ENCODE measurements around the gene SPEG.

Gene SPEG

GRCh38 chr2:219511547-219512325 is 77.1 kb downstream of the SPEG start:
- no peak for TF ChIP-seq TCF12 (IDR thresholded peaks at IDR 0.05; ENCODE audit: low read depth)
- TF ChIP-seq FOXM1 (IDR thresholded peaks at IDR 0.05; ENCODE audit: borderline replicate concordance, low read depth), result no peak
- no peak for TF ChIP-seq TEAD4 (IDR thresholded peaks at IDR 0.05)

DNA sequence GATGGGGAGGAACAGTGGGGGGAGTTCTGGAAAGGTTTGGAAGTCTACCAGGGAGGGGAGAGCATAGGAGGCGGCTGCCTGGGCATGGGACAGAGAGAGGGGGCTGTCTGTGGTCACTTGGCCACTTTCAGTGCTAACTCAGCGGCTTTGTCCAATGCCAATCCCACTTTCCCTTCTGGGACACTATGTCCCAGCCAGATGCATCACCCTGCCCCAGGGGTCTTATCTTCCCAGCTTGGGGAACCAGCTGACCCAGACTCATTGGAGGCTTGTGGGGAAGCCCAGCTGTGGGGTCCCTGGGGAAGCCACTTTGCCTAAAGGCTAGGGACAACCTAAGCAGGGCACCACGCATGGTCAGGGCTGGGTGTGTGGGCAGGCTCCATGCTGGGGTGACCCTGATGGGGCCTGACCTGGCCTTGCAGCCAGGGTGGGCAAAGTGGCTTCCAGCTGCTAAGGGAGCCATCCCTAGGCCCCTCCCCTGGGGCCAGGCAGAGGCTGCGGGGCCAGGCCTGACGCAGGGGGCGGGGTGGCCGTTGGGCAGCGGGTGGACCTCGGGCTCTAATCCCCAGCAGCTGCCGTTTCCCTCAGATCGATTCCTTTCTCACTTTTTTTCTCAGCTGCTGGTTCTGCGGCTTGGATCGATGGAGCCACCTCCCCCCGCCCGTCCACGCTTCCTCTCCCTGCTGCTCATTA is 78.0 kb downstream of the SPEG start:
- TF ChIP-seq ZBTB7A (IDR thresholded peaks at IDR 0.05; ENCODE audit: low read depth), result no peak
- no peak for TF ChIP-seq USF1 (IDR thresholded peaks at IDR 0.05)
- TF ChIP-seq FOXM1 (IDR thresholded peaks at IDR 0.05; ENCODE audit: borderline replicate concordance, low read depth), result no peak
- TF ChIP-seq, protein P1, sequence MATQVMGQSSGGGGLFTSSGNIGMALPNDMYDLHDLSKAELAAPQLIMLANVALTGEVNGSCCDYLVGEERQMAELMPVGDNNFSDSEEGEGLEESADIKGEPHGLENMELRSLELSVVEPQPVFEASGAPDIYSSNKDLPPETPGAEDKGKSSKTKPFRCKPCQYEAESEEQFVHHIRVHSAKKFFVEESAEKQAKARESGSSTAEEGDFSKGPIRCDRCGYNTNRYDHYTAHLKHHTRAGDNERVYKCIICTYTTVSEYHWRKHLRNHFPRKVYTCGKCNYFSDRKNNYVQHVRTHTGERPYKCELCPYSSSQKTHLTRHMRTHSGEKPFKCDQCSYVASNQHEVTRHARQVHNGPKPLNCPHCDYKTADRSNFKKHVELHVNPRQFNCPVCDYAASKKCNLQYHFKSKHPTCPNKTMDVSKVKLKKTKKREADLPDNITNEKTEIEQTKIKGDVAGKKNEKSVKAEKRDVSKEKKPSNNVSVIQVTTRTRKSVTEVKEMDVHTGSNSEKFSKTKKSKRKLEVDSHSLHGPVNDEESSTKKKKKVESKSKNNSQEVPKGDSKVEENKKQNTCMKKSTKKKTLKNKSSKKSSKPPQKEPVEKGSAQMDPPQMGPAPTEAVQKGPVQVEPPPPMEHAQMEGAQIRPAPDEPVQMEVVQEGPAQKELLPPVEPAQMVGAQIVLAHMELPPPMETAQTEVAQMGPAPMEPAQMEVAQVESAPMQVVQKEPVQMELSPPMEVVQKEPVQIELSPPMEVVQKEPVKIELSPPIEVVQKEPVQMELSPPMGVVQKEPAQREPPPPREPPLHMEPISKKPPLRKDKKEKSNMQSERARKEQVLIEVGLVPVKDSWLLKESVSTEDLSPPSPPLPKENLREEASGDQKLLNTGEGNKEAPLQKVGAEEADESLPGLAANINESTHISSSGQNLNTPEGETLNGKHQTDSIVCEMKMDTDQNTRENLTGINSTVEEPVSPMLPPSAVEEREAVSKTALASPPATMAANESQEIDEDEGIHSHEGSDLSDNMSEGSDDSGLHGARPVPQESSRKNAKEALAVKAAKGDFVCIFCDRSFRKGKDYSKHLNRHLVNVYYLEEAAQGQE (IDR thresholded peaks at IDR 0.05; ENCODE audit: low read depth), result no peak
- no peak for TF ChIP-seq RAD21 (IDR thresholded peaks at IDR 0.05; ENCODE audit: low read depth)
- no peak for TF ChIP-seq EGR1 (IDR thresholded peaks at IDR 0.05)

GRCh38 chr2:219513787-219514186 is 79.1 kb downstream of the SPEG start:
- TF ChIP-seq TEAD4 (IDR thresholded peaks at IDR 0.05), result no peak
- TF ChIP-seq ZBTB7A (IDR thresholded peaks at IDR 0.05; ENCODE audit: low read depth), result no peak
- TF ChIP-seq, protein P1 (IDR thresholded peaks at IDR 0.05; ENCODE audit: low read depth), result no peak
- no peak for TF ChIP-seq TAF1 (IDR thresholded peaks at IDR 0.05; ENCODE audit: low read depth)
- no peak for TF ChIP-seq YY1 (IDR thresholded peaks at IDR 0.05; ENCODE audit: low read depth)
- TF ChIP-seq MAX (IDR thresholded peaks at IDR 0.05), result no peak
- no peak for TF ChIP-seq CEBPB (IDR thresholded peaks at IDR 0.05)

DNA sequence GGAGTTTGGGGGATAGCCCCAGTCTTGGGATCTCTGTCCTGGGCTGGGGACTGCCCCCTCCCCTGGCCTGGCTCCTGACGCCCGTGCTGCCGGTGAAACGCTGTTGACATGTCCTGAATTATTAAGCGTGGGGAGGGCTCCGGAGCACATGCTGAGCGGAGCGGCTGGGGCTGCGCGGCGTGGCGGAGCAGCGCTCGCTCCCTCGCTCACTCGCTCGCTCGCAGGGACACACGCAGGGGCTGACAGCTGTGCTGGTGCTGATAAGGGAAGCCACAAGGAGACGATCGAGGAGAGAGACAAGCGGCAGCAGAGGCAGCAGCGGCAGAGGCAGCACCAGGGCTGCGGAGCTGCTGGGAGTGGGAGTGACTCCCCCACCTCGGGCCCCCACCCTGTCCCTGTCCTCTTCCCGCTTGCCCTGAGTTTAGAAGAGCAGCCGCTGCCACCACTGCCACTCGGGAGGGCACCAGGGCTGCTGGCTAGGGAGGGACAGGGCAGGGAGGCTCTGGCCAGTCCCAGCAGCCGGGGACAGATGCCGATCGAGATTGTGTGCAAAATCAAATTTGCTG is 79.6 kb downstream of the SPEG start, which contains the start of gene ASIC4:
TSS of gene ASIC4 (plus strand) at position 287 of the 566 bp plus-strand sequence. CDS start at position 530, 243 bp downstream.
- no peak for TF ChIP-seq EGR1 (IDR thresholded peaks at IDR 0.05)
- TF ChIP-seq MAX (IDR thresholded peaks at IDR 0.05), result no peak
- no peak for TF ChIP-seq NFIC (IDR thresholded peaks at IDR 0.05)
- no peak for TF ChIP-seq FOXM1 (IDR thresholded peaks at IDR 0.05; ENCODE audit: borderline replicate concordance, low read depth)

GRCh38 chr2:219514836-219515235 is 80.2 kb downstream of the SPEG start:
- no peak for TF ChIP-seq EGR1 (IDR thresholded peaks at IDR 0.05)

GRCh38 chr2:219515874-219516629 is 81.4 kb downstream of the SPEG start:
- TF ChIP-seq TCF12 (IDR thresholded peaks at IDR 0.05; ENCODE audit: low read depth) (no peak), TEAD4 (IDR thresholded peaks at IDR 0.05) (no peak), NFIC (IDR thresholded peaks at IDR 0.05) (no peak), YY1 (IDR thresholded peaks at IDR 0.05; ENCODE audit: low read depth) (no peak), ZBTB7A (IDR thresholded peaks at IDR 0.05; ENCODE audit: low read depth) (no peak), MAX (IDR thresholded peaks at IDR 0.05) (no peak), USF1 (IDR thresholded peaks at IDR 0.05) (no peak), EP300 (IDR thresholded peaks at IDR 0.05; ENCODE audit: borderline replicate concordance) (no peak), CREB1 (IDR thresholded peaks at IDR 0.05; ENCODE audit: low read depth) (no peak), FOXM1 (IDR thresholded peaks at IDR 0.05; ENCODE audit: borderline replicate concordance, low read depth) (no peak), EGR1 (IDR thresholded peaks at IDR 0.05) (no peak), CEBPB (IDR thresholded peaks at IDR 0.05) (no peak), TAF1 (IDR thresholded peaks at IDR 0.05; ENCODE audit: low read depth) (no peak), RAD21 (IDR thresholded peaks at IDR 0.05; ENCODE audit: low read depth) (no peak)
- TF ChIP-seq, protein P1 (IDR thresholded peaks at IDR 0.05; ENCODE audit: low read depth), result no peak
